Subcutaneous adipose tissue (tissue), 4 donors: Measurements from ENCODE around the gene NLGN1. TPM values are rescaled to one million over a fixed set of nuclear protein-coding genes. Genes with fewer than 3 reads are reported as not detected.

Experiments
- small RNA-seq: library from RNA; depleted of rRNA; stranded (forward); fragments of <200 nt; gene quantifications from one replicate; pipeline ENCODE3, GENCODE V24; 2016
- total RNA-seq, 4 donors: library from RNA; depleted of rRNA; stranded (reverse); fragments of >200 nt; gene quantifications; one replicate each; pipeline ENCODE4 v1.1.0, GENCODE V29; 2016
- TF ChIP-seq, protein P1 (sequence below): fragments of 450-650 bp; IDR thresholded peaks from one replicate; pipeline ENCODE4 v1.5.1; 2016; ENCODE audit warnings: low read depth, mild to moderate bottlenecking, control low read depth, antibody characterized with exemption, moderate library complexity

Gene NLGN1
- total RNA-seq, 4 donors from 2014 or later, result 5.1 to 16.5 (median 7.9) TPM

DNA sequence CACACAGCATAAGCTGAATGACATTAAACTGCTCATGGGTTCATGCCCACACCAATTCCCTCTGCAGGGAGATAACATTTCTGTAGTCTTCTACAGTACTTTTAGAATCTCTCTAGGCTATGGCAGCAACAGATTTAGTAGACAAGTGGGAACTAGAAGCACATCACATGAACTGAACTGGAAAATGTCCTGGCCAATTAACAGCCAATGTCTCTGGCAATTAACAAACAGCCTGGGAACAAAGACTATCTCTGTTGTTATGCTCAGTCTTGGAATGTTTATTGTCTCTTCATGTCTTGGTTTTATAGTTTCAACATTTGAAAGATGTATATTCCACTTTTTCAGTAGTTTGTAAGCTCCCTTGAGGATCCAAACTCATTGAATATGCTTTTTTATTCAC is 938.4 kb downstream of the NLGN1 start:
- TF ChIP-seq, protein P1, sequence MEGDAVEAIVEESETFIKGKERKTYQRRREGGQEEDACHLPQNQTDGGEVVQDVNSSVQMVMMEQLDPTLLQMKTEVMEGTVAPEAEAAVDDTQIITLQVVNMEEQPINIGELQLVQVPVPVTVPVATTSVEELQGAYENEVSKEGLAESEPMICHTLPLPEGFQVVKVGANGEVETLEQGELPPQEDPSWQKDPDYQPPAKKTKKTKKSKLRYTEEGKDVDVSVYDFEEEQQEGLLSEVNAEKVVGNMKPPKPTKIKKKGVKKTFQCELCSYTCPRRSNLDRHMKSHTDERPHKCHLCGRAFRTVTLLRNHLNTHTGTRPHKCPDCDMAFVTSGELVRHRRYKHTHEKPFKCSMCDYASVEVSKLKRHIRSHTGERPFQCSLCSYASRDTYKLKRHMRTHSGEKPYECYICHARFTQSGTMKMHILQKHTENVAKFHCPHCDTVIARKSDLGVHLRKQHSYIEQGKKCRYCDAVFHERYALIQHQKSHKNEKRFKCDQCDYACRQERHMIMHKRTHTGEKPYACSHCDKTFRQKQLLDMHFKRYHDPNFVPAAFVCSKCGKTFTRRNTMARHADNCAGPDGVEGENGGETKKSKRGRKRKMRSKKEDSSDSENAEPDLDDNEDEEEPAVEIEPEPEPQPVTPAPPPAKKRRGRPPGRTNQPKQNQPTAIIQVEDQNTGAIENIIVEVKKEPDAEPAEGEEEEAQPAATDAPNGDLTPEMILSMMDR, result no peak

Small RNAs within 50 kb of the gene (small RNA-seq; reads per million reads assigned to genes)
- gene RN7SKP234, result not detected
